Colonic mucosa (tissue), 4 donors: ENCODE measurements around the gene CTSL. TPM values are rescaled to one million over a fixed set of nuclear protein-coding genes. Genes with fewer than 3 reads are reported as not detected.

Source experiments
- DNase-seq: peaks from one replicate; pipeline ENCODE4 v3.0.0-alpha.2; 2020
- H3K27ac ChIP-seq: fragments of 200-600 bp; one replicate; pipeline ENCODE4 v1.8.0; 2021
- H3K27me3 ChIP-seq: fragments of 200-600 bp; one replicate; pipeline ENCODE4 v1.8.0; 2021
- H3K36me3 ChIP-seq: fragments of 200-600 bp; one replicate; pipeline ENCODE4 v1.8.0; 2021
- H3K4me1 ChIP-seq: fragments of 200-600 bp; one replicate; pipeline ENCODE4 v1.8.0; 2021; ENCODE audit warnings: mild to moderate bottlenecking
- H3K4me3 ChIP-seq: fragments of 200-600 bp; one replicate; pipeline ENCODE4 v1.8.0; 2021
- H3K9ac ChIP-seq, 2 donors: one replicate each; pipeline ENCODE4 v1.7.0; 2013; ENCODE audit warnings: control low read depth in 2 of 2, low read depth in 2 of 2, low read length in 2 of 2
- H3K9me3 ChIP-seq: fragments of 200-600 bp; one replicate; pipeline ENCODE4 v1.8.0; 2021
- intact Hi-C: fragments of 100-400 bp; cut with DNase I; formaldehyde crosslinking; loops from one replicate; pipeline ENCODE4 v1.14.1; 2022
- total RNA-seq, 2 donors: library from RNA; stranded (reverse); fragmentation: NEBNext Ultra II Directional in 1 of 2; extraction: Animal tissue kit (Norgen Biotek cat#: 25700) in 1 of 2; gene quantifications; one replicate each; pipeline ENCODE4 v1.2.1, GENCODE V29; 2021
- TF ChIP-seq, protein P1 (sequence below): fragments of 200-600 bp; IDR thresholded peaks from one replicate; pipeline ENCODE4 v1.8.0; 2022; ENCODE audit warnings: antibody characterized with exemption, mild to moderate bottlenecking
- donor health status: healthy.
- donor health status: DM: no; HTN: no; CAD: no.
- donor health status: DM: no; HTN: no; CAD: no.

The CTSL gene
- total RNA-seq, 2 donors from 2014 or later = 32.1 to 69.9 TPM

DNA sequence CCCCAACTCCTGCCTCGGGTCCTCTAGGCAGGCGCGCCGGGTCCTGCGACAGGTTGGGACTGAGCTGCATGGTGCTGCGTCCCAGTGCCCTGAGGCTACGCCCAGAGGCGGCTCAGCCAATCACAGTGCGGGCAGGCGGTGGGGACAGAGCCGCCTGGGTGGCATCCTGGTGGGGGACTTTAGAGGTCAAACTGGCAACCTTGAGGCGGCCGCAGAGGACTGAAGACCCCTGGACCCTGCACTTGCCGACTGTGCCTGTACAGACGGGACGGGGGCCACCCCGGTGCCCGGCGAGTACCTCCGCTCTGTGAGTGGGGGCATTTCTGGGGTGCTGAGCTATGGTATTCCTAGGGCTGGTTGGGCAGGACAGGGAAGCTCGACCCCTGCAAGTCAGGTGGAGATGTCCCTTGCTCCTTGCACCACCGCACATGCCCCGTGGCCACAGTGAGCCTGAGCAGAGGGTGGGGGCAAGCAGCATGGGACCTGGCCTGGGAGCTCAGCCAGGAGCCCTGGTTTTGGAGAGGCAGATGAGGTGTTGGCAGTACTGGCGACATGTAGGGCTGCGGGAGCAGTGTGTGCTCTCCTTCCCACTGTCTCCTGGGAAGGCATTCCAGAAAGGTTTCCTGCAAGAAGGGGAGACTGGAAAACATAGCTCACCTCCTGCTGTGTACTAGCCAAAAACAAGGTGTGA lies 45.5 kb downstream of the CTSL start:
- Histone ChIP-seq H3K27ac (no peak overlapping the region), H3K36me3 (no peaks in the 10 kb centered on the region), H3K9ac (no peak overlapping the region), H3K4me3 (no peak overlapping the region), H3K27me3 (no peaks in the 10 kb centered on the region), H3K9me3 (no peaks in the 10 kb centered on the region), H3K4me1 (no peaks in the 10 kb centered on the region)
- intact Hi-C loops = no loop called here
- TF ChIP-seq, protein P1, sequence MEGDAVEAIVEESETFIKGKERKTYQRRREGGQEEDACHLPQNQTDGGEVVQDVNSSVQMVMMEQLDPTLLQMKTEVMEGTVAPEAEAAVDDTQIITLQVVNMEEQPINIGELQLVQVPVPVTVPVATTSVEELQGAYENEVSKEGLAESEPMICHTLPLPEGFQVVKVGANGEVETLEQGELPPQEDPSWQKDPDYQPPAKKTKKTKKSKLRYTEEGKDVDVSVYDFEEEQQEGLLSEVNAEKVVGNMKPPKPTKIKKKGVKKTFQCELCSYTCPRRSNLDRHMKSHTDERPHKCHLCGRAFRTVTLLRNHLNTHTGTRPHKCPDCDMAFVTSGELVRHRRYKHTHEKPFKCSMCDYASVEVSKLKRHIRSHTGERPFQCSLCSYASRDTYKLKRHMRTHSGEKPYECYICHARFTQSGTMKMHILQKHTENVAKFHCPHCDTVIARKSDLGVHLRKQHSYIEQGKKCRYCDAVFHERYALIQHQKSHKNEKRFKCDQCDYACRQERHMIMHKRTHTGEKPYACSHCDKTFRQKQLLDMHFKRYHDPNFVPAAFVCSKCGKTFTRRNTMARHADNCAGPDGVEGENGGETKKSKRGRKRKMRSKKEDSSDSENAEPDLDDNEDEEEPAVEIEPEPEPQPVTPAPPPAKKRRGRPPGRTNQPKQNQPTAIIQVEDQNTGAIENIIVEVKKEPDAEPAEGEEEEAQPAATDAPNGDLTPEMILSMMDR = no peak
- DNase-seq = no peak

DNA sequence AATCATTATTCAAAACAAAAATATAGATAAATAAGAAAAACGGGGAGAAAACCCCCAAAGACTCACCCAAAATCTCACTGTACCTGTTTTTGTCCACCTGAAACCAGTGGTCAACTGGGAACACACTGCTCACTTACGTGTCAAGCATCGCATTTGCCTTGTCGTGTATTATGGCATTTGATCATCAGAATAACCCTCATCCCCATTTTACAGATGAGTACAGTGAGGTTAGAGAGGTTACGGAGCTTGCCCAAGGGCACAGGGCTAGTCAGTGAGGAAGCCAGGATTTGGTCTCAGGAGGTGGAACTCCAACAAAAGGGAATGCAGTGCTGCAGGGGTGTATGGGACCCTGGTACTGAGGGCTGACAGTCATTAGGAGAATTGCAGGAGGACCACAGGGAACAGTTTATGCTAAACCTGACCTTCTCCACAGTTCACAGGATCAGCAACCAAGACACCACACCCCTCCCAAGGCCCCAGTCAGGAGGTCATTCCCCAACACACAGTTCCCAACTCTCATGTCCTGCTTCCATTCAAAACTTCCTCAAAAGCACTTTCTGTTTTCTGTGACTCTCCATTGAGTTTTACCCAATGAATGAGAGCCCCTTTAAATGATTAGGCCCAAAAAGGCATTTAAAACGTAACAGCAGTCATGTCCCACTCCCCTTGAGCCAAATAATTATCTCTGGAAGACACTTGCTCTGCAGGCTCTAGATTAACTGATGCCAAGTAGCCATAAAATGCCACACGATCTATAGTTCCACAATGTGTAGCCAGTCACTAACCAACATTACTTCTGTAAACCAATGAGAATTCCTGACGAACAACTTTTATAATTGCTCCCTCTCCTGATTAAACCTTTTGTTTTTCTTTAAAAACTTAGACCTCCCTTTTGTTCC lies 50.8 kb downstream of the CTSL start:
- Histone ChIP-seq H3K4me3 (no peak overlapping the region), H3K36me3 (no peaks in the 10 kb centered on the region), H3K27ac (no peak overlapping the region), H3K9me3 (no peaks in the 10 kb centered on the region), H3K9ac (no peak overlapping the region), H3K27me3 (no peaks in the 10 kb centered on the region), H3K4me1 (no peaks in the 10 kb centered on the region)
- intact Hi-C loops = no loop called here
- DNase-seq = no peak
- TF ChIP-seq, protein P1 = no peak

DNA sequence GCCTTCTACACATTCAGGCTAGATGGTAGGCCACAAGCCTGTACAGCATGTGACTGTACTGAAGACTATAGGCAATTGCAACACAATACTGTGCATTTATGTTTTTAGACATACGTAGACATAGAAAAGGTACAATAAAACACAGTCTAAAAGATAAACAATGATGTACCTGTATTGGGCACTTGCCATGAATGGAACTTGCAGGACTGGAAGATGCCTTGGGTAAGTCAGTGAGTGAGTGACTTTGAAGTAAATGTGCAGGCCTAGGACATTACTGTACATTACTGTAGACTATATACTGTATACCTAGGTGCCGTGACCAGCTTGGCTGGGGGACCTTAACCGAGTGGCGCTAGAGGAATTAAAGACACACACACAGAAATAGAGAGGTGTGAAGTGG lies 53.1 kb downstream of the CTSL start:
- no peaks in the 10 kb centered on the region for H3K9me3 ChIP-seq
- H3K36me3 ChIP-seq = no peaks in the 10 kb centered on the region
- no peaks in the 10 kb centered on the region for H3K4me1 ChIP-seq
- H3K27ac ChIP-seq = no peak overlapping the region
- intact Hi-C loops = no loop called here
- H3K9ac ChIP-seq = no peak overlapping the region
- TF ChIP-seq, protein P1 = no peak
- no peak overlapping the region for H3K4me3 ChIP-seq
- DNase-seq = no peak
- H3K27me3 ChIP-seq = no peaks in the 10 kb centered on the region

Other genes with a start within 250 kb of the CTSL start
- 10 to 100 TPM in 1 of 2 donors, 1 to 10 TPM in 1; 7.9 to 17.5 TPM for gene DAPK1, start 228.3 kb upstream of the CTSL start, total RNA-seq
- gene SPATA31E1, start 156.8 kb downstream of the CTSL start, total RNA-seq = under 1 TPM in 1 of 2 donors, not detected in 1; 0.07 TPM
- not detected for gene SPATA31C1, start 191.8 kb downstream of the CTSL start, total RNA-seq
- 1 to 10 TPM; 6.5 to 8.1 TPM for gene CDK20, start 248.4 kb downstream of the CTSL start, total RNA-seq